Dendritic cell treated with granulocyte-macrophage colony-stimulating factor and Interleukin-4, amounts not matched to agents 40 ng/mL and 50 ng/mL, for 4 days (primary cell): ENCODE data around the gene ZNF821.

Source experiments
- H3K27ac Mint-ChIP-seq: one replicate; pipeline ENCODE4 v1.8.0; 2022; ENCODE audit warnings: mild to moderate bottlenecking, mixed read lengths
- H3K27me3 Mint-ChIP-seq: one replicate; pipeline ENCODE4 v1.8.0; 2022; ENCODE audit warnings: mild to moderate bottlenecking, mixed read lengths
- H3K36me3 Mint-ChIP-seq: one replicate; pipeline ENCODE4 v1.8.0; 2022; ENCODE audit warnings: low read depth, mixed read lengths
- H3K4me1 Mint-ChIP-seq: one replicate; pipeline ENCODE4 v1.8.0; 2022; ENCODE audit warnings: low read depth, mixed read lengths
- H3K4me3 Mint-ChIP-seq: one replicate; pipeline ENCODE4 v1.8.0; 2022; ENCODE audit warnings: mild to moderate bottlenecking, moderate library complexity, mixed read lengths
- H3K9me3 Mint-ChIP-seq: one replicate; pipeline ENCODE4 v1.8.0; 2022; ENCODE audit warnings: mixed read lengths
- intact Hi-C: fragments of 100-400 bp; cut with micrococcal nuclease; formaldehyde crosslinking; loops from one replicate; pipeline ENCODE4 v1.15.0; 2022

Gene ZNF821, protein sequence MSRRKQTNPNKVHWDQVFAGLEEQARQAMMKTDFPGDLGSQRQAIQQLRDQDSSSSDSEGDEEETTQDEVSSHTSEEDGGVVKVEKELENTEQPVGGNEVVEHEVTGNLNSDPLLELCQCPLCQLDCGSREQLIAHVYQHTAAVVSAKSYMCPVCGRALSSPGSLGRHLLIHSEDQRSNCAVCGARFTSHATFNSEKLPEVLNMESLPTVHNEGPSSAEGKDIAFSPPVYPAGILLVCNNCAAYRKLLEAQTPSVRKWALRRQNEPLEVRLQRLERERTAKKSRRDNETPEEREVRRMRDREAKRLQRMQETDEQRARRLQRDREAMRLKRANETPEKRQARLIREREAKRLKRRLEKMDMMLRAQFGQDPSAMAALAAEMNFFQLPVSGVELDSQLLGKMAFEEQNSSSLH

DNA sequence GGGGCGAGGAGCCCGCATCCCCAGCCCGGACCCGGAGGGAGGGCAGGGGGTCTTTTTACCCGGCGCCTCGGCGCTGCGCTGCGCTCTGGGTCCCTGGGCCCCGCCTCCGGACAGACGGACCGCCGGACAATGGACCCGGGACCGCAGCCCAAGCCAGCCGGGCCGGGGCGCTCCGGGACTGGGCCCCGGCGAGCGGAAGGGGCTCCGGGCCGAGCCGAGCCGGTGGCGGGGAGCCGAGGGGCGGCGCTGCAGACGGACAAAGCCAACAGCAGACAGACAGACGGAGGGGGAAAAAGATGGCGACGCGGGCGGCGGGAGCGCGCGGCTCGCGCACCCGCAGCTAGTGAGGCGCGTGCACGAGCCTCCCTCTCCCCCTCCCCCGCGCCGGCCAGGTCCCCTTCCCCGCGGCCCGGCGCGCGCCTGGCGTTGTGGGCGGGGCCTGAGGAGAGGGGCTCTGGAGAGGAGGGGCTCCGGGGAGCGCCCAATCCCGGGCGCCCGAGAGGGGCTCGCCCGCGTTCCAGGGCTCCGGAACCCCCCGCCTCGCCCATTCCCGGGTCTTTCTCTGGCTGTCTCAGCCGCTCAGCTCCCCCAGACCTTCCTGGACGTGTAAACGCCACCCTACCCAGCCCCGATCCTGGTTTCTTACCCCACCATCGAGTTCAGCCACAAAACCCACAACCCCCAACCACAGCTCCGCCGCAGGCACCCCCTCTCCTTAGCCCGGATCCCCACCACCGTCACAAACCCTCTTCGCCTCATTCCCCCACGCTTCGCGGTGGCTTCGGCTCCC lies at the start of gene ZNF821:
Gene ZNF821, minus strand, starts transcription at position 334 of the 790 bp plus-strand sequence. CDS start 4,236 bp downstream, outside the sequence.
- H3K36me3 Mint-ChIP-seq: peaks cover 16% of the 10 kb centered on the region
- intact Hi-C loops: loop anchor here (1.0 to 10.0 kb wide), 5 partner anchors 11 to 211 kb away; partner anchors contain the start of genes AP1G1, ATXN1L, DHX38 and IST1
- H3K4me3 Mint-ChIP-seq: peak within 1 kb of the TSS; percentile 99
- H3K9me3 Mint-ChIP-seq: no peaks in the 10 kb centered on the region
- H3K27ac Mint-ChIP-seq: peak within 1 kb of the TSS; percentile 95
- H3K4me1 Mint-ChIP-seq: peaks cover 47% of the 10 kb centered on the region
- H3K27me3 Mint-ChIP-seq: peaks cover 5% of the 10 kb centered on the region

DNA sequence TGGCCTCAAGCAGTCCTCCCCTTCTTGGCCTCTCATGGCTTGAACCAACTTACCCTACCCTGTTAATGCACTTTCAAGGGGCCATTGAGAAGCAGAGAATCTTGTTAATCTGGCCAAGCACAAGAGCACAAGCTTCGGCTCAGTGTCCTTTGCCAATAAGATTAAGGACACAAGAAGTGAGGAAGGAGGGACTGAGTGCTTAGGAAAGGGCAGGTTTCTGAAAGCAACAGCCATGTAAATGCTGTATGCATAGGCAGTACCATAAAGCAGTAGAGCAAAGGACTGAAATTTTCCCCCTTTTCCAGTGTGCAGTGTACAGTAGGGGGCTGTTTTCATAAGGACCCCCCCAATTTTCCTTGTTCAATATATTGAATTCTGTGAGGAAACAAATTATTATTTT lies 49.0 kb upstream of the ZNF821 start:
- no peaks in the 10 kb centered on the region for H3K9me3 Mint-ChIP-seq
- intact Hi-C loops: no loop called here
- H3K4me3 Mint-ChIP-seq: no peak overlapping the region
- no peaks in the 10 kb centered on the region for H3K27me3 Mint-ChIP-seq
- H3K27ac Mint-ChIP-seq: no peak overlapping the region
- H3K4me1 Mint-ChIP-seq: peaks cover 7% of the 10 kb centered on the region
- peaks cover 63% of the 10 kb centered on the region for H3K36me3 Mint-ChIP-seq

DNA sequence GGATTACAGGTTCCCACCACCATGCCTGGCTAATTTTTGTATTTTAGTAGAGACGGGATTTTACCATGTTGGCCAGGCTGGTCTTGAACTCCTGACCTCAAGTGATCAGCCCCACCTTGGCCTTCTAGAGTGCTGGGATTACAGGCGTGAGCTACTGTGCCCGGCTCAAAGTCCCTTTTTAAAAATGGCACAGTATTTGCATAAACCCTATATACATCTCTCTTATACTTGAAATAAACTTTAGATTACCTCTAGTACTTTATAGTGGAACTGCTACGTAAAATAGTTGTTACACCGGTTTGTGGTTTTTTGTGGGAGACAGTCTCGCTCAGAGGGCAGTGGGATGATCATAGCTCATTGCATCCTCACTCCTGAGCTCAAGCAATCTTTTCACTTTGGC lies 47.6 kb upstream of the ZNF821 start:
- H3K27me3 Mint-ChIP-seq: no peaks in the 10 kb centered on the region
- intact Hi-C loops: no loop called here
- H3K4me1 Mint-ChIP-seq: peaks cover 7% of the 10 kb centered on the region
- no peak overlapping the region for H3K4me3 Mint-ChIP-seq
- peaks cover 77% of the 10 kb centered on the region for H3K36me3 Mint-ChIP-seq
- H3K27ac Mint-ChIP-seq: peak overlapping the region; percentile 34
- no peaks in the 10 kb centered on the region for H3K9me3 Mint-ChIP-seq

DNA sequence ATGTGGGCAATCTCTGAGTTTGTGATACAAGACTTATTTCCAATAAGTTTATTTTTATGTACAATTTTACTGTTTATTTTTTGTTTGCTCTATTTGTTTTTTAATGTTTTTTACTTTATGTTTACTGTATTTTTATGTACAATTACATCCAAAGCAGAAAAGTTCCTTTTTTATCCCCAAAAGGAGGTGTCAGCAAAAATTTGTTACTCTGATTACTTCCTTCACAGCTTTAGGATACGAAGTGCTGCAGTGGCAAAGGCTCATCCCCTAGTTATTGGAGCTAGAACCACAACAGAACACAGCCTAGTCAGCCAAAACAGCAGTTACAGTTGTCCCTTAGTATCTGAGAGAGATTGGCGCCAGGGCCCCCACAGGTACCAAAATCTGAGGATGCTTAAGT lies 47.0 kb upstream of the ZNF821 start:
- Mint-ChIP-seq H3K27ac (peak overlapping the region; percentile 34), H3K9me3 (no peaks in the 10 kb centered on the region), H3K4me1 (peaks cover 7% of the 10 kb centered on the region), H3K36me3 (peaks cover 83% of the 10 kb centered on the region), H3K27me3 (no peaks in the 10 kb centered on the region), H3K4me3 (no peak overlapping the region)
- intact Hi-C loops: no loop called here

DNA sequence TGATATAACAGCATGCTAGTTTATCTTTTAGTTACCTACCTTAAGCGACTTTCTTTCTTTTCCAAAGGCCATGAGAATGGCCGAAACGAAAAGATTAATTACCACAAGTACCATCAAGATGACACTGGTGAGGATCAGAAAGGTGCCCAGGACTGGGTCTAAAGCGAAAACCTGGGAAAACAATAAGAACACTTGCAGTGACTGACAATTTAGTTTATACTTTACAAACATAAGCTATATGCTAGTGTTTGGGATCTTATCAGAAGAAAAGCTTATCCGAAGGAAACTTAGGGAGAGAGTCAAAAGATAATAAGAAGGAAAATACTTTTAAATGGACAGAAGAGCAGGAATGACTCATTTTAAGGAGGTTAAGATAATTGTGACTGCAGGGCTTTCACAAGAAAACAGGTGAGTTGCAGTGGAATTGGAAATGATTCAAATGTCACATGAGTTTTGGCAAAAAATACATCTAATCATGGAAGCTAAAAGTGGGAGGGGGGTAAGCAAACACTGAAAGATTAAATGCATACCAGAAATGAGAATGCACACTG lies 46.1 kb upstream of the ZNF821 start:
- H3K27ac Mint-ChIP-seq: peak overlapping the region; percentile 18
- no peak overlapping the region for H3K4me3 Mint-ChIP-seq
- H3K27me3 Mint-ChIP-seq: no peaks in the 10 kb centered on the region
- H3K4me1 Mint-ChIP-seq: peaks cover 7% of the 10 kb centered on the region
- intact Hi-C loops: no loop called here
- H3K9me3 Mint-ChIP-seq: no peaks in the 10 kb centered on the region
- H3K36me3 Mint-ChIP-seq: peaks cover 88% of the 10 kb centered on the region

DNA sequence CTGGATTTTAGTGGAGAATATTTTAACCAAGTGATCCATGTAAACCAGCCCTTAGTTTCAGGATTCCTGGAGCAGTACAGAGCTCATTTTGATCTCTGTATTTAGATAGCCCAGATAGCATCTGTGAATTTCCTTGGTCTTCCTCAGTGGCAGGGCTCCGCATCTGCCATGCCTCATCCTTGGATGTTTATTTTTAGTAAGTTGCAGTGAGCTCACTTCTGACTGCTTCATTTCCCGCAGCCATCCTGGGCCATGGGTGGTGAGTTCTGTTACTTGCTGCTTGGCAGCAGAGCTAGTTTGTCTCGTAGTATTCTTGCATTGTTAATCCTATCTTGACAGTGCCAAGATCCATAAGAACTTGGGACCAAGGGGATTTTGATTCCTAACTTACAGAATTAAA lies 45.1 kb upstream of the ZNF821 start:
- Mint-ChIP-seq H3K4me1 (peaks cover 10% of the 10 kb centered on the region), H3K9me3 (no peaks in the 10 kb centered on the region), H3K36me3 (peaks cover 88% of the 10 kb centered on the region), H3K27ac (peak overlapping the region; percentile 37), H3K4me3 (no peak overlapping the region), H3K27me3 (no peaks in the 10 kb centered on the region)
- intact Hi-C loops: no loop called here

DNA sequence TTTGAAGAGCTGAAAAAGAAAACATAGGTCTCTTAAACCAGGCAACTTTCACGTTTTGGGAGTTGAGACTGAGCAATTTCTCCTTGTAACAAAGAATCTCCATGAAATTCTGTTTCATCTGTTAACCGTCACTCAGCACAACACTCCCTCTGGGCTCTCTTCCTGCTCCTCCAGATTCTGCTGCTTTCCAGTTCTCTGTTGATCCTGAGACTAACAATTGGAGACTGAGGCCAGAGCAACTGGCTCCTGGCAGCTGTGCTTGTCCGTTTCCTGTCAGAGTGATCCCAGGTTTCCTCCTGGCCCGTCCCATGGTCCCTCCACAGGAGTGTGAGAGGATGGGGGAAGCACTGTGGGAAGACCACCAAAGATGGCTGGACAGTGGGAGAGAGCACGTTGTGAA lies 43.8 kb upstream of the ZNF821 start:
- peaks cover 88% of the 10 kb centered on the region for H3K36me3 Mint-ChIP-seq
- intact Hi-C loops: no loop called here

DNA sequence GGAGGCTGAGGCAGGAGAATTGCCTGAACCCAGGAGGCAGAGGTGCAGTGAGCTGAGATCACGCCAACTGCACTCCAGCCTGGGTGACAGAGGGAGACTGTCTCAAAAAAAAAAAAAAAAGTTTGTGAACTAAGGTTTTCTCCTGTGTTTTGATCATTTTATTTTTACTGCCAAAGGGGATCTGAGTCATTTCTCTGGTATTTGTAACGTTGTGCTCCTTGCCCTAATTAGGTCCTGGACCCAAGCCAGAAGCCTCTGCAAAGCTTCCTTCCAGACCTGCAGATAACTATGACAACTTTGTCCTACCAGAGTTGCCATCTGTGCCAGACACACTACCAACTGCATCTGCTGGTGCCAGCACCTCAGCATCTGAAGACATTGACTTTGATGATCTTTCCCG lies 43.4 kb upstream of the ZNF821 start:
- no peaks in the 10 kb centered on the region for H3K27me3 Mint-ChIP-seq
- no peak overlapping the region for H3K27ac Mint-ChIP-seq
- H3K4me1 Mint-ChIP-seq: peaks cover 25% of the 10 kb centered on the region
- H3K36me3 Mint-ChIP-seq: peaks cover 88% of the 10 kb centered on the region
- H3K4me3 Mint-ChIP-seq: no peak overlapping the region
- no peaks in the 10 kb centered on the region for H3K9me3 Mint-ChIP-seq
- intact Hi-C loops: no loop called here

More for the DNA sequence above, 43.8 kb upstream of the ZNF821 start:
- no peak overlapping the region for H3K4me3 Mint-ChIP-seq
- H3K4me1 Mint-ChIP-seq: peaks cover 21% of the 10 kb centered on the region
- no peaks in the 10 kb centered on the region for H3K9me3 Mint-ChIP-seq
- H3K27me3 Mint-ChIP-seq: no peaks in the 10 kb centered on the region
- H3K27ac Mint-ChIP-seq: no peak overlapping the region

DNA sequence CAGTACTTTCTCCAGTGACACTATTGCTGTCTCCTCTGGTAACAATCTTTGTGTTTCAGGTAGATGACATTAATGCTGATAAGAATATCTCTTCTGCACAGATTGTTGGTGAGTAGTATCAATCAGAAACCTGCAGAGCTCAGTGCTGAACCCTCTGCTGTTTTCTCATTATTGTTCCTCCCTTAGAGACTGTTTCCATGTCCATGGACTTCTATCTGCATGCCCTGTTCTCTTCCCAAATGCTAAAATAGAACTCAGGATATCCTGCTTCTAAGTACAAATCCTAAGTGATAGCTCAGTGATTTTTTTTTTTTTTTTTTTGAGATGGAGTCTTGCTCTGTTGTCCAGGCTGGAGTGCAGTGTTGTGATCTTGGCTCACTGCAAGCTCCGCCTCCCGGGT lies 40.7 kb upstream of the ZNF821 start:
- intact Hi-C loops: no loop called here
- H3K4me1 Mint-ChIP-seq: peaks cover 34% of the 10 kb centered on the region
- peaks cover 100% of the 10 kb centered on the region for H3K36me3 Mint-ChIP-seq
- no peak overlapping the region for H3K4me3 Mint-ChIP-seq
- no peaks in the 10 kb centered on the region for H3K27me3 Mint-ChIP-seq
- no peaks in the 10 kb centered on the region for H3K9me3 Mint-ChIP-seq
- no peak overlapping the region for H3K27ac Mint-ChIP-seq

DNA sequence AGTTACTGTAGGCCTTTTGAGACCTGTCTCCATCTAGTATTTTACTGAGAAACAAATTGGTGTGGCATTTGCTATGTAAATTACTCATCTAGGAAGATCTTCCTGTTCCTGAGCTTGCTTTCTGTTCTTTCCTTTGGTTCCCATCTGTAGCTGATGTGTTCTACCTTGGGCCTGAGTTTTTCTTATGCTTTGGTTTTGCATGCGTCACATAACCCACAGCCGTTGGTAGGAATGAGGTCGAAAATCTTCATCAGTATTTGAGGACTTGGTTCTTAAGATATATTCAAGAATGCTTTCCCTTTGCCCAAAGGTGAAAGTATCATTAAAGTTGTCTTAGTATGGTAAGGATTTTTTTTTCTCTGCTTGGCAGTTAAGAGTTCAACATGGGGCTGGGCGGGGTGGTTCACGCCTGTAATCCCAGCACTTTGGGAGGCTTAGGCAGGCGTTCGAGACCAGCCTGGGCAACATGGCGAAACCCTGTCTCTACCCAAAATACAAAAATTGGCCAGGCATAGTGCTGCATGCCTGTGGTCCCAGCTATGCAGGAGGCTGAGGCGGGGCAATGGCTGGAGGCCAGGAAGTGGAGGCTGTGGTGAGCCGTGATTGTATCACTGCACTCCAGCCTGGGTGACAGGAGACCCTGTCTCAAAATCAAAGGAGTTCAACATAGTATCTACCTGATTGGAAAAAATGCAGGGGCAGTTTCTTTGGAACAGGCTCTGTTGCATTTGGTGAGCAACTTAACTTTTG lies 40.1 kb upstream of the ZNF821 start:
- H3K27ac Mint-ChIP-seq: no peak overlapping the region
- peaks cover 40% of the 10 kb centered on the region for H3K4me1 Mint-ChIP-seq
- intact Hi-C loops: no loop called here
- no peaks in the 10 kb centered on the region for H3K9me3 Mint-ChIP-seq
- no peak overlapping the region for H3K4me3 Mint-ChIP-seq
- no peaks in the 10 kb centered on the region for H3K27me3 Mint-ChIP-seq
- H3K36me3 Mint-ChIP-seq: peaks cover 100% of the 10 kb centered on the region

DNA sequence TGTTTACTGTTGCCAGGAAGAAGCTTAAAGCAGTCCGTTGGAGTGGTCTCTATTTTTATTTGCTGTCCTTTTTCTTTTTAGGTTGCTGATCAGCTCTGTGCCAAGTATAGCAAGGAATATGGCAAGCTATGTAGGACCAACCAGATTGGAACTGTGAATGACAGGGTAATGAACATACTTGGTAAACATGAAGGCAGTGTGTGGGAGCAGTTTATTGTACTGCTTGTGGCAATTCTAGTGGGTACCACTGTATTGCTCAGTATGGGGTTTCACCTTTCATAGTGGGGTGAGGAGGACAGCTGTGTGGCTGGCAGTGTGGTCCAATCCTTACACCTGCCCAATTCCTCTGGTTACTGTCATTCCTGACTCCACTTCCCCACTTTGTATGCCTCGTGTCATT lies 36.7 kb upstream of the ZNF821 start:
- Mint-ChIP-seq H3K27ac (no peak overlapping the region), H3K4me1 (peaks cover 68% of the 10 kb centered on the region), H3K27me3 (no peaks in the 10 kb centered on the region), H3K9me3 (no peaks in the 10 kb centered on the region), H3K4me3 (no peak overlapping the region), H3K36me3 (peaks cover 100% of the 10 kb centered on the region)
- intact Hi-C loops: no loop called here

DNA sequence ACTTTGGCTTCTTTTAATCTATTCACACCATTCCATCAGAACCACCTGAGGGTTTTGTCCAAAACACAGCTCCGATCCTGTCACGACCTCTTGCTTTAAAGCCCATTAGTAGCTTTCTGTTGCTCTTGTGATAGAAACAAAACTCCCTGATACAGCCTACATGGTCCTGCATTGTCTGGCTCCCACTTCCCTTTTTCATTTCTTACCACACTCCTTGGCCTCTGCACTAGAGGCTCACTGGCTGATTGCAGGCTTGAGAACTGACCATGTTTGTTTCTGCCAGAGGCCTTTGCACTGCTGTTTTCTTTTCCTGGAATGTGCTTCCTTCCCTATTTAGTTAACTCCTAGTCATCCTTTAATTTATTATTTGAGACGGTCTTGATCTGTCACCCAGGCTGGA lies 35.1 kb upstream of the ZNF821 start:
- peaks cover 80% of the 10 kb centered on the region for H3K4me1 Mint-ChIP-seq
- H3K4me3 Mint-ChIP-seq: peak overlapping the region; percentile 0
- H3K27me3 Mint-ChIP-seq: no peaks in the 10 kb centered on the region
- H3K9me3 Mint-ChIP-seq: no peaks in the 10 kb centered on the region
- intact Hi-C loops: loop anchor here (10.0 kb wide), 1 partner anchor 194 kb away; the partner anchor contains the start of gene PHLPP2
- H3K36me3 Mint-ChIP-seq: peaks cover 100% of the 10 kb centered on the region
- peak overlapping the region; percentile 47 for H3K27ac Mint-ChIP-seq

DNA sequence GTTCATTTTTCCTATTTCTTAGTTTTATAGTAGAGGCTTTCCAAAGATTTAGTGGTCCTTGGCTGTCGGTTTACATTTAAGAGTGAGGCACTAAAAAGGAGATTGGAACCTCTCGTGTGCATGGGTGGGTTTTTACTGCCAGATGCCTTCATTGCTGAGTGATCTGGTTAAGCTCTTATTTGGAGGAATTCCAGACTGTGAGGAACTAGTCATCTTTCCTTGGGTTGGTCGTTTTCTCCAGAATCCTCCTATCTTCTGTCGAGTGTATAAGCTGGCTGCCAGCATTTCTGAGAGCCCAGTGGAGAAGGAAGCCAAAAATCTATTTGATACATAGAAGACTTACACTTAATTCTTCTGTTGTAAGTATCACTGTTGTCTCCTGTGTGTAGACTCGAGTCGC lies 33.9 kb upstream of the ZNF821 start:
- Mint-ChIP-seq H3K27ac (no peak overlapping the region), H3K4me3 (no peak overlapping the region), H3K9me3 (no peaks in the 10 kb centered on the region), H3K36me3 (peaks cover 98% of the 10 kb centered on the region), H3K4me1 (peaks cover 77% of the 10 kb centered on the region), H3K27me3 (no peaks in the 10 kb centered on the region)
- intact Hi-C loops: loop anchor here (10.0 kb wide), 1 partner anchor 193 kb away; the partner anchor contains the start of gene PHLPP2
